ENCODE results near the gene TAS2R31.
"Not testable (repeated sequence)": the region's sequence is repeated elsewhere in the genome, so short reads cannot be mapped to it uniquely, and the experiment has no call there.

Gene TAS2R31

DNA sequence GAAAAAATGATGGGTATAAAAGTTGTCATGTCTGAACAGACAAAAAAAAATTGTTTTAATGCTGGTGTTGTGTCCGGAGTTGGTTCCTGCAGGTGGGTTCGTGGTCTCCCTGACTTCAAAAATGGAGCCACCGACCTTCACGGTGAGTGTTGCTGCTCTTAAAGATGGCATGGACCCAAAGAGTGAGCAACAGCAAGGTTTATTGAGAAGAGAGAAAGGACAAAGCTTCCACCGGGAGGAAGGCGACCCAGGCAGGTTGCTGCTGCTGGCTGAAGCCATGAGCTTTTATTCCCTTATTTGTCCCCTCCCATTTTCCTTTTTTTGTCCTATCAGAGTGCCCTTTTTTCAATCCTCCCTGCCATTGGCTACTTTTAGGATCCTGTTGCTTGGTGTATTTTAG is at the start of gene TAS2R31:
Gene TAS2R31, minus strand, starts transcription at position 101 of the 400 bp plus-strand sequence. Its CDS starts 72 bp downstream, at position 29.
- DNase-seq (ENCODE audit: low read depth) = no peak

DNA sequence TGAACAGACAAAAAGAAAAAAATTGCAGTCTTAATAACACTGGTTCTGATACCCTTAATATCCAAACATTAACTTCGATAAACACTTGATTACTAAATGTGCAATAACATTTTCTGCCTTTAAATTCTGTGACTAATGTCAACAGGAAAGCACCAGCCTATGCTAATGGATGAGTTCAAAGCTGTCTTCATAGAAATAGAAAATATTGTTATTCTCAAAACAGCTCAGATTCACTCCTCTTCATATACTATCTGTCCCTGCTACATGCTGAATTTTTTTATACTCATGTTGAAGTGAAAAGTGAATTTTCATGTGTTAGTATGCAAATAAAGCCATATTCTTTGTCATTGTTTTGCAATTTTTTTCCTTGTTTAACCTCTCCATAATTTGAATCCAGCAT is 47.0 kb upstream of the TAS2R31 start:
- no peak for DNase-seq (ENCODE audit: low read depth)

GRCh38 chr12:11075642-11076041 is 44.4 kb upstream of the TAS2R31 start:
- no peak for DNase-seq (ENCODE audit: low read depth)

DNA sequence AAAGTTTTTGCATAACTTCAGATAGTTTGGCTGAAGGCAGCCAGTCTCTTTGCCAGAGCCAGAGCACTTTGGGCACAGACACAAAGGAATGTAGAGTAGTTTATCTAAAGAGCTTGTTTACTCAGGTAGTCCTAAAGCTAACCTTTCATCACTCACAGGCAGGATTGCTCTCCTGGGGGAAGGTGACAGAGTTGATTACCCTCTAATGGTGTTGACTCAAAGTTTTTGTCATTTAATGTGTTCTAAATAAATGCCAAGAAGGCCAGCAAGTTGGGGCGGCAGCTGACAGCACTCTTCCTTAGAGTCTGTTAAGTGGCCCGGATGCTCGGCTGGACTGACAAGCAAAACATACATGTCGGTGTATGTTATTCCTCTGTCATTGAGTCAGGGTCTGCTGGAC is 40.2 kb upstream of the TAS2R31 start:
- DNase-seq (ENCODE audit: low read depth) = no peak

DNA sequence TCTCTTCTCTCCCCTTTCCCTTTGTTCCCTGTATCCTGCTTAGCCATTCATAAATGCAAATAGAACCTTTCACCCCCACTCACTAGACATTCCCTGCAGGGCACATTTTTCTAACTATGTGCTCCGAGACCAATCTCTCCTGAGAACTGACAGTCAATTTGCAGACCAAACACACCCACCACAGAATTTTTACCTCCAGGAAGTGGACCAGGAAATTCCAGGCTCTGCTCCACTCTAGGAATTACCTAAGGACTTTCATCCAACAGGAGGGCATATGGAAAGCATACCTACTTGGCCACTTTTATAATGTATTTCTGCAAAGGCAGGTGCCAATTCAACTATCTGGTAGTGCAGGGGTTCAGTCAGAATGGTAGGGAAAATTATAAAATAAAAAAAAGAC is 39.8 kb upstream of the TAS2R31 start:
- DNase-seq (ENCODE audit: low read depth) = no peak

DNA sequence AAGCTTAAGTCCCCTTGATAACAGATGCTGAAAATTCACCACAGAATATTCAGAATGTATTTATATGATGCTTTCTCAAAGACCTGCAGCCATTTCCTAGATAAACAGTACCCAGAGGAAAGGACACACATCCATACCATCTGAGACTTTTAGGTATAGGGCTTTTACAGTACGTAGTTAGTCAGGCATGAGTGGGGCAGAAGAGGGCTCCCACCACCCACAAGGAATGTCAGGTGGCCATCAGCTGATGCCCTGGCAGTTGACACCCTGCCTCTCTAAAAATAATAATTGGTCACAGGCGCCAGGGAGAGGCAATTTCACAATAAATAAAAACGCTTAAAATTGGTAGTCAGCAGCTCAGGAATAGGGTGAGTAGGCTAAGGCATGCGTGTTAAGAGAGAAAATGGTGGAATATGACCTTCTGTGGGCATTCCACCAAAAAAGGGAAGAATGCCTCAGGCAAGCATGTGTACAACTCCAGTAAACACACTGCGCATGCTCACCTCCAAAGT is 38.7 kb upstream of the TAS2R31 start:
- DNase-seq (ENCODE audit: low read depth) = no peak

- DNase-seq (ENCODE audit: low read depth) = no peak
These were observed 36.3 kb upstream of the TAS2R31 start for GRCh38 chr12:11067514-11067913.

DNA sequence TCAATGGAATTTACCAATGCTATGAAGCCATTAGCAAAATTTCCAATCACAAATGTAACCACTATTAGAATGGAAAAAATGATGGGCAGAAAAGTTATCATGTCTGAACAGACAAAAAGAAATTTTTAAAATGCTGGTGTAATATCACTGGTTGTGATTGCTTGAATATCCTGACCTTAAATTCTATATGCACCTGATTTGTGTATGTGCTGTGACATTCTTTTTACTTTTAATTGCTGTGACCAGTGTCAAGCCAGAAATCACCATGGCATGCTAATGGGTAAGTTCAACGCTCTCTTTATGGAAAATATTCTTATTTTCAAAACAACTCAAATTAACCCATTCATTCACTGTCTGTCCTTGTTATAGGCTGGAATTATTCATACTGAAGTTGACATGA is 31.0 kb upstream of the TAS2R31 start, which contains the start of gene TAS2R46:
Gene TAS2R46, minus strand, starts transcription at position 101 of the 400 bp plus-strand sequence. Its CDS starts 0 bp downstream, at position 101.
- not testable (repeated sequence) for DNase-seq (ENCODE audit: low read depth)

- no peak for DNase-seq (ENCODE audit: low read depth)
These were observed 28.6 kb upstream of the TAS2R31 start for GRCh38 chr12:11059784-11060183.

DNA sequence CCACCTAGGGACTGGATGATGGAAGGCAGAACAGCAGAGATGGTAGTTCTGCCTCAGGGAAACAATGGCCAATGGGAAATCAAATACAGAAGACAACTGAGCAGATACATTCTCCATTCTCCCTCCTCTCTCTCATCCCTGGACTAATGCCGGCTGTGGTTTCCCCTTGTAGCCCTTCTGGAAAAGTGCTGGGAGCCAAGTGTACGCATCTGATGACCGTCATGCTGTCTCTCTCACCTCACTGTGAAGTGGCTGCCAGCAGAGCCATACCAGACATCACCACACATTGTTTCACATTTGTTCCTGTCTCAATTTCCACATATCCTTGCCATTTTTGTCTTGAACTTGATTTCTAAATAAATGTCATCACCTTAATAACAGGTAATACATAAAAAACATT is 27.8 kb upstream of the TAS2R31 start:
- no peak for DNase-seq (ENCODE audit: low read depth)

- no peak for DNase-seq (ENCODE audit: low read depth)
These were observed 24.1 kb upstream of the TAS2R31 start for GRCh38 chr12:11055306-11055705.

DNA sequence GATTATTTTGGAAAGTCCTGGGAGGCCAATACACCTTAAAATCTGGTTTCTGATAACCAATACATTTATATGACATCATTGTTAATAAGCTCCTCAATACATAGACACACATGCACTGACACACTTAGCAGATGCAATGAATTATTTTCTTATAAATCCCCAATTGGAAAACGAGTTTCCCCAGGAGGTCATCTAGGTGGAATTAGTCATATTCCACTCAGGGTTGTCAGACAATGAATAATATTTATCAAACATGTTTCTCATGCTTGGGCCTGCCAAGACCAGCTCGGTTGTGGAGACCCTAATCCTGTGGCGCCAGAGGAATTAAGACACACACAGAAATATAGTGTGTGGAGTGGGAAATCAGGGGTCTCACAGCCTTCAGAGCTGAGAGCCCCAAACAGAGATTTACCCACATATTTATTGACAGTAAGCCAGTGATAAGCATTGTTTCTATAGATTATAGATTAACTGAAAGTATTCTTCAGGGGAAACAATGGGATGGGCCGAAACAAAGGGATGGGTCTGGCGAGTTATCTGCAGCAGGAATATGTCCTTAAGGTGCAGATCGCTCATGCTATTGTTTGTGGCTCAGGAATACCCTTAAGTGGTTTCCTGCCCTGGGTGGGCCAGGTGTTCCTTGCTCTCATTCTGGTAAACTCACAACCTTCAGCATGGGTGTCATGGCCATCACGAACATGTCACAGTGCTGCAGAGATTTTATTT is 18.8 kb upstream of the TAS2R31 start:
- DNase-seq (ENCODE audit: low read depth) = not testable (repeated sequence)

DNA sequence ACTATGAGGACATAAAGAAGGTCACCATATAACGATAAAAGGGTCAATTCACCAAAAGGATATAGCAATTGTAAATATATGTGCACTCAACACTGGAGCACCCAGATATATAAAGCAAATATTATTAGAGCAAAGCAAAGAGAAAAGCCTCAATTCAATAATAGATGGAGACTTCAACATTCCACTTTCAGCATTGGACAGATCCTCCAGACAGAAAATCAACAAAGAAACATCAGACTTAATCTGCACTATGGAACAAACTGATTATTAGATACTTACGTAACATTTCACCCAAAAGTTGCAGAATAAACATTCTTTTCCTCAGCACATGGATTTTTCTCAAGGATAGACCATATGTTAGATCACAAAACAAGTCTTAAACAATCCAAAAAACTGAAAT is 10.2 kb upstream of the TAS2R31 start:
- not testable (repeated sequence) for DNase-seq (ENCODE audit: low read depth)

- DNase-seq (ENCODE audit: low read depth) = no peak
These were observed 9.0 kb upstream of the TAS2R31 start for GRCh38 chr12:11040162-11040561.

DNA sequence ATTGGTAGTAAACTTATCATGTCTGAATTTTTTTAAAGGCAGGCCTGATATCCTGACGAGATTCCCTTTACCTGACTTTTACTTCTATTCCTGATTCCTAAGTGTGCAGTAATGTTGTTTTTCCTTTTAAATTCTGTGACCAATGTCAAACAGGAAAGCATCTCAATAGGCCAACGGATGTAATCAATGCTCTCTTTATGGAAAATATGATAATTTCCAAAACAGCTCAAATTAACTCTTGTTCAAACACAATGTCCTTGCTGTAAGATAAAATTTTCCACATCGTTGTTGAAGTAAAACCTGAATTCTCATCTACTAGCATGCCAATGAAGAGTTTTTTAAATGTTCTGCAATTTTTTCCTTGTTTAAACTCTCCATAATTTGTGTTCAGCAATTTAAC is 8.0 kb upstream of the TAS2R31 start:
- no peak for DNase-seq (ENCODE audit: low read depth)

GRCh38 chr12:11033959-11034358 is 2.8 kb upstream of the TAS2R31 start:
- not testable (repeated sequence) for DNase-seq (ENCODE audit: low read depth)

GRCh38 chr12:11026118-11026517 is 5.1 kb downstream of the TAS2R31 start:
- no peak for DNase-seq (ENCODE audit: low read depth)

DNA sequence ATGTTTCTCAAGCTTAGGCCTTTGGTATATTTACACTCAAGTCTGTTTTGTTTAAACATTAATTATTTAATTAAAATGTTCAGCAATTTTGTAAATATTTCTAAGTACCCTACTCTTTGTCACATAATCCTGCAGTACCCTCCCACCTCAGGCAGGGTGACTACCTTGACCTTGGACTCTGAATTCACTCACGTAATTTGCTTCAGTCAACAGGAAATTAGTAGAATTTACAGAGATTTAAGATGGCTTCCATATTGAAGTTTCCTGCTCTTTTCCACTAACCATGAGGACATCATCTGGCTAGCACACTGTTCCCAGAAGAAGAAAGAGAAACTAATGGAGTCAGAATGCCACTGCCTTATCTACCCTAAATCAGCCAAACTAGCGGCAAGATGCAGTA is 7.8 kb downstream of the TAS2R31 start:
- DNase-seq (ENCODE audit: low read depth) = no peak

DNA sequence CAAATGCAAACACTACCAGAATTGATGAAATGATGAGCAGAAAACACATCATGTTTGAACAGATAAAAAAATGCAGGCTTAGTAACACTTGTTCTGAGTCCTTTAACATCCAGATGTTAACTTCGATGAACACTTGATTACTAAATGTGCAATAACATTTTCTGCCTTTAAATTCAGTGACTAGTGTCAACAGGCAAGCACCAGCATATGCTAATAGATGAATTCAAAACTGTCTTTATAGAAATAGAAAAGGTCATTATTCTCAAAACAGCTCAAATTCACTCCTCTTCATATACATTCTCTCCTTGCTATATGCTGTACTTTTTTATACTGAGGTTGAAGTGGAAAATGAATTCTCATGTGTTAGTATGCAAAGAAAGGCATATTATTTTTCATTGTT is 8.7 kb downstream of the TAS2R31 start, which contains the start of gene TAS2R19:
Gene TAS2R19, minus strand, starts transcription at position 101 of the 400 bp plus-strand sequence. Its CDS starts 49 bp downstream, at position 52.
- DNase-seq (ENCODE audit: low read depth) = no peak

DNA sequence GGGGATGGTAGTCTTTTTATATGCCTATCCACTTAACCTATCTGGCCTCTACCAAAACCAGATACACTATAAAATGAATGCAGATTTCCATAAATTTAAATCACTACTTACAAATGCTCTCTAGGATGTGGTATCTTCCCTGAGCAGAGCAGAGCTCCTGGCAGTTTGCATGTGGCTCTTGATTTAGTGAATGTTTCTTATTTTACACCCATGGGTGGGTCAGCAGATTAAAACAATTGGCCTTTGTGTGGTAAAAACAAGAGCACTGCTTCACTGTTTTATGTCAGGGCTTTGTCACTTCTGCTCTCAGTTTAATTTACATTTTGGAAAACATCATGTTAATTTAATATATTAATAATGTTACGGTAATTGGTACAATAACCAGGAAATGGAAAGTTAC is 14.3 kb downstream of the TAS2R31 start:
- DNase-seq (ENCODE audit: low read depth) = no peak

DNA sequence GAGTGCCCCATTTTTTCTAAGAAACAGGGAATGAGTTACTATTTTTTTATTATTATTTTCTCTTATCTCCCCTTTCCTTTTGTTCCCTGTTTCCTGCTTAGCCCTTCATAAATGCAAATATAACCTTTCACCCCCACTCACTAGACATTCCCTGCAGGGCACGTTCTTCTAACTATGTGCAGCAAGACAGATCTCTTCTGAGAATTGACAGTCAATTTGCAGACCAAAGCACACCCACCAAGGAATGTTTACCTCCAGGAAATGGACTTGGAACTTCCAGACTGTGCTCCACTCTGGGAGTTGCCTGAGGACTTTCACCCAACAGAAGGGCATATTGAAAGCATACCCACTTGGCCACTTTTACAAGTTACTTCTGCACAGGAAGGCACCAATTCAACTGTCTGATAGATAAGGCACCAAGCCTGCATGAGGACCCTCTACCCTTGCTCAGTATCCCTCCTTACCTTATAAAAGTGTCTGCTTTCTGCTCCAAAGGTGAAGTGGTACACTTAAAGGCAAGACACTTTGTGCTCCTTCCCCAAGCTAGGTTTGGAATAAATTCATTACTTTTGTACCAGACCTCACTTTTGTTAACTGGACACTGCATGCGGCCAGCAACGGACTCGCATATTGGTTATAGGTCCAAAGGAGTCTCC is 15.3 kb downstream of the TAS2R31 start:
- no peak for DNase-seq (ENCODE audit: low read depth)

- DNase-seq (ENCODE audit: low read depth) = no peak
These were observed 17.0 kb downstream of the TAS2R31 start for GRCh38 chr12:11014234-11014633.

- no peak for DNase-seq (ENCODE audit: low read depth)
These were observed 23.6 kb downstream of the TAS2R31 start for GRCh38 chr12:11007608-11008007.
